Adrenal gland (tissue), 5 donors: Measurements from ENCODE around the gene CDK5RAP2.

Experiments
- POLR2A ChIP-seq, 2 donors: fragments of 450-650 bp; IDR thresholded peaks; one replicate each; pipeline ENCODE4 v1.6.1; 2017; ENCODE audit warnings: antibody characterized with exemption in 2 of 2, mild to moderate bottlenecking in 2 of 2, moderate library complexity in 1 of 2
- TF ChIP-seq, protein P1 (sequence below), 6 experiments: fragments of 450-650 bp in 4 of 6; fragments of 200-600 bp in 2 of 6; sonication (generic) in 1 of 6; IDR thresholded peaks; 1 replicate in 5 of 6; 2 replicates in 1 of 6; pipeline versions ENCODE4 v1.5.1 to v1.8.0; 2016 to 2021; ENCODE audit warnings: antibody characterized with exemption in 6 of 6, mild to moderate bottlenecking in 2 of 6, moderate library complexity in 1 of 6
- donor health status: DM: no; HTN: no; CAD: no.

DNA sequence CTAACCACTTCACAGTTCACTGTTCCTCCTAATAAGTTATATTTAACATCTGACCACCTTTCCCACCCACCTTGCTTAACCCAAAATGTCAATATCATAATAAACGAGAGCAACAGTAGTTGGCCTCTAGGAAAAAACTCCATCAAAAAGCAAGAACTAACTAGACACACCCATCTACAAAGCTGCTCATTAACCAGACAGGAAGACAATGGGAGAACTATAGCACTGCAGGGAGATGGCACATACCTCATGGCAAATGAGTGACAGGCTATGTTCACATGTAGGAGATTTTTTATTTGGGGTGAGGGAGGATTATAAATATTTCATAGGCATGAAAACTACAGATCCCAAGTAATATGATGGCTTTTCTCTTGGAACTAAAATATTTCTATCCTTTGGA is 23.6 kb upstream of the CDK5RAP2 start:
- TF ChIP-seq, protein P1, sequence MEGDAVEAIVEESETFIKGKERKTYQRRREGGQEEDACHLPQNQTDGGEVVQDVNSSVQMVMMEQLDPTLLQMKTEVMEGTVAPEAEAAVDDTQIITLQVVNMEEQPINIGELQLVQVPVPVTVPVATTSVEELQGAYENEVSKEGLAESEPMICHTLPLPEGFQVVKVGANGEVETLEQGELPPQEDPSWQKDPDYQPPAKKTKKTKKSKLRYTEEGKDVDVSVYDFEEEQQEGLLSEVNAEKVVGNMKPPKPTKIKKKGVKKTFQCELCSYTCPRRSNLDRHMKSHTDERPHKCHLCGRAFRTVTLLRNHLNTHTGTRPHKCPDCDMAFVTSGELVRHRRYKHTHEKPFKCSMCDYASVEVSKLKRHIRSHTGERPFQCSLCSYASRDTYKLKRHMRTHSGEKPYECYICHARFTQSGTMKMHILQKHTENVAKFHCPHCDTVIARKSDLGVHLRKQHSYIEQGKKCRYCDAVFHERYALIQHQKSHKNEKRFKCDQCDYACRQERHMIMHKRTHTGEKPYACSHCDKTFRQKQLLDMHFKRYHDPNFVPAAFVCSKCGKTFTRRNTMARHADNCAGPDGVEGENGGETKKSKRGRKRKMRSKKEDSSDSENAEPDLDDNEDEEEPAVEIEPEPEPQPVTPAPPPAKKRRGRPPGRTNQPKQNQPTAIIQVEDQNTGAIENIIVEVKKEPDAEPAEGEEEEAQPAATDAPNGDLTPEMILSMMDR (IDR thresholded peaks at IDR 0.05) = no peak
- TF ChIP-seq POLR2A (IDR thresholded peaks at IDR 0.05) = no peak
